Lower leg skin (tissue), 3 donors: ENCODE results near the gene NFYC.

Experiments
- POLR2A ChIP-seq, 2 donors: fragments of 450-650 bp; IDR thresholded peaks; one replicate each; pipeline ENCODE4 v1.6.1; 2016 to 2017; ENCODE audit warnings: antibody characterized with exemption in 2 of 2, mild to moderate bottlenecking in 1 of 2, moderate library complexity in 1 of 2
- TF ChIP-seq, protein P1 (sequence below), 3 donors: fragments of 450-650 bp; IDR thresholded peaks; one replicate each; pipeline ENCODE4 v1.5.1; 2016; ENCODE audit warnings: antibody characterized with exemption in 3 of 3, mild to moderate bottlenecking in 3 of 3, moderate library complexity in 2 of 3

DNA sequence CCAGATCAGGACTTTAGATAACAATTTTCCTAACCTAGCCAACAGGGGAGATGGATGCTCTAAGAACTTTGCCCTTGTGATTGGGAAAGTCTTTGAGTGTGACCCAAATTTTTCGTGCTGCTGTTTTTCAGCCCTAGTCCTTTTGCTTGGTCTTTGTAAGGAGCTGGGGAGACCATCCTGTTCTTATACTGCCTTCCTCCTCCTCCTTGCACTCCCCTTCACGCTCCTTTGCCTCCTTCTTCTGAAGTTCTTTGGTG, 97.8 kb downstream of the NFYC start:
- TF ChIP-seq POLR2A (IDR thresholded peaks at IDR 0.05) = no peak
- TF ChIP-seq, protein P1, sequence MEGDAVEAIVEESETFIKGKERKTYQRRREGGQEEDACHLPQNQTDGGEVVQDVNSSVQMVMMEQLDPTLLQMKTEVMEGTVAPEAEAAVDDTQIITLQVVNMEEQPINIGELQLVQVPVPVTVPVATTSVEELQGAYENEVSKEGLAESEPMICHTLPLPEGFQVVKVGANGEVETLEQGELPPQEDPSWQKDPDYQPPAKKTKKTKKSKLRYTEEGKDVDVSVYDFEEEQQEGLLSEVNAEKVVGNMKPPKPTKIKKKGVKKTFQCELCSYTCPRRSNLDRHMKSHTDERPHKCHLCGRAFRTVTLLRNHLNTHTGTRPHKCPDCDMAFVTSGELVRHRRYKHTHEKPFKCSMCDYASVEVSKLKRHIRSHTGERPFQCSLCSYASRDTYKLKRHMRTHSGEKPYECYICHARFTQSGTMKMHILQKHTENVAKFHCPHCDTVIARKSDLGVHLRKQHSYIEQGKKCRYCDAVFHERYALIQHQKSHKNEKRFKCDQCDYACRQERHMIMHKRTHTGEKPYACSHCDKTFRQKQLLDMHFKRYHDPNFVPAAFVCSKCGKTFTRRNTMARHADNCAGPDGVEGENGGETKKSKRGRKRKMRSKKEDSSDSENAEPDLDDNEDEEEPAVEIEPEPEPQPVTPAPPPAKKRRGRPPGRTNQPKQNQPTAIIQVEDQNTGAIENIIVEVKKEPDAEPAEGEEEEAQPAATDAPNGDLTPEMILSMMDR (IDR thresholded peaks at IDR 0.05) = no peak
